GM21515 (cell line): Measurements from ENCODE around the gene ST6GALNAC5.
"Not testable (repeated sequence)": the region's sequence is repeated elsewhere in the genome, so short reads cannot be mapped to it uniquely, and the experiment has no call there.

Source experiments
- ATAC-seq: cut with Tn5 transposase; IDR thresholded peaks from one replicate; pipeline ENCODE4 v1.9.1; 2021; ENCODE audit not compliant: unreplicated experiment

ST6GALNAC5 gene

DNA sequence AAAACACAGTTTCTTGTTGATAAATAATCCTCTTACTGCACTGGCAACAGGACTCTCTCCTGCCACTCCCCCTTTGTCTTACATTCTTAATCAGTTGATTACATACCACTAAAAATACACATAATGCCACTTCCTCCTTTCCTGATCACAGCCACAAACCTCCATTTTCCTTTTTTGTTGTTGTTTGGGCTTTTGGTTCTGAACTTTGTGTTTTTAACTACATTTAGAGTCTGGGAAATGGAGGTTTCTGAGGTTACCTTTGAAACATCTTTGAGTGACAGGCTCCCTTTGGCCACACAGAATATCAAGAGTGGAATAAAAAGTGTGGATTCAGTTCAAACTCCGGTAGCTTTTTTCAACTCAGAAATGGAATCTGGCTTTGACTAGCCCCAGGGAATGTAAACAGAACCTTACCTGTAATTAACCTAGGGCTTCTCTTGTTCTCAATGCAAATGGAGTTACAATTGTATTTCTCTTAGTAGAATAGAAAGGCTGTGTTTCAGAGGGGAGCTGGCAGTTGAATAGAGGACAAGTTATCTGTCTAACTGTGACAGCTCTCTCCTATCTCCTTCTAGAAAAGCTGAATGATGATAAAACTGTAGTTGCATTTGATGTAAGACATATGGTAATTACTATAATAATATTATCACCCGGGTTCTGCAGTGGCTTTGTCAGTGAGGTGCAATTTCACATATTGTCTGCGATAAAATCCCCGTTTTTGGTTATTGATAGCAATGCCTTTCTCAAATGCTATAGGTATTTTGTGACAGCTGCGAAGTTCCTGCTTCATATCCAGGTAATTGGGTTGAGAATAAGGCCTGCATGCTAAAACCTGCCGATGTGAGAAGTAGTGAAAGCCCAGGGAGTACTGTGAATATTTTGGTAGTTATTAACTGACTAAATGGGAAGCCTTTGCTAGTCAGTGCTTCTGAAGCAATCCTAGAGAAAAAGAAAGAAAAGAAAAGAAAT lies 66.9 kb downstream of the ST6GALNAC5 start:
- ATAC-seq: no peak

DNA sequence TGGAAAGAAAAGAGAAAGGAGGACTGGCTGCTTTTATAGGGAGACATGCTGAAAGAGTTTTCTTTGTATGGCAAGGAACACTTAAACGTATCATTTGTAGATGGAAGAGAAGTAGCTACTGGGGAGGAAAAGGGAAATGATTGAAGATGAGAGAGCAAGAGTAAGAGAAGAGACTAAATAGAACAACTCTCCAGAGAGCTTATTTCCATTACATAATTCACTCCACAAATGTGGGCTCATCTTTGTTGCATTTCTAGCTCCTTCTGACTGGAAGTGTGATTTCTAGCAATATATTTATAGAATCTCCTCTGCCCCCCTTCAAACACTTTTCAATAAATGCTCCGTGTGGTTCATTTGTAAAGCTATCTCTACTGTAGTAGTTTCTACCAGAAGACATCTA lies 71.0 kb downstream of the ST6GALNAC5 start:
- ATAC-seq: no peak

DNA sequence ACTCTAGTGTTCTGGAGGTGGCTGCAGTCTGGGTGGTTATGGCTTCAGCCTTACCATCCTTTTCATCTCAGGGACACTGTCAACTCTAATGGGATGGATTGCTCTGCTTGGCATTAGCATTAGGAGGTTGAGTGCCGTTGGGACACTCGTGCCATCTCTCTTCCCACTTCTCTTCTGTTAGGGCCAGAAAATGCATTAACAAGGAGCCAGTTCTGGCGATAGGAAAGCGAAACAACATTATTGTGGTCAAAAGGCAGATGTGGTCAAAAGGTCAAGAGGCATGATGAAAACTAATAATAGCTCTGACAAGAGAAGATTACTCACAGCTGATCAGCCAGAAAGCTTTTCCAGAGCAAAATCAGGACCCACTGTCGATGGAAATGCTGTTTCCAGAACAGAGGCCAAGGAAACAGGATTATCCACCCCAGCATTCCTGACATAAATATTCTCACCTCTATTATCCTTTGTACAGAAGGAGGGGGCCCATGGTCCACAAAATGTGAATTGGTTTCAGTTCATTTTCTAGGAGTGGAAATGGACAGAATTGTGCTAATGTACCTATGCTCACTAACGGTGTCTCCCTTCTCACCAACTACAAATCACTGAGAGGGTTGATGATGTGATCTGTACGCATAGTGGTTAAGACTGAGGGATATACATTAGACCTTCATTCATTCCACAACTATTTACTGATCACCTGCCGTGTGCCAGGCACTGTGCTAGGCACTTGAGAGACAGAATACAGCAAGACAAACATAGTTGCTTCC lies 72.0 kb downstream of the ST6GALNAC5 start:
- ATAC-seq: peak; percentile 75

DNA sequence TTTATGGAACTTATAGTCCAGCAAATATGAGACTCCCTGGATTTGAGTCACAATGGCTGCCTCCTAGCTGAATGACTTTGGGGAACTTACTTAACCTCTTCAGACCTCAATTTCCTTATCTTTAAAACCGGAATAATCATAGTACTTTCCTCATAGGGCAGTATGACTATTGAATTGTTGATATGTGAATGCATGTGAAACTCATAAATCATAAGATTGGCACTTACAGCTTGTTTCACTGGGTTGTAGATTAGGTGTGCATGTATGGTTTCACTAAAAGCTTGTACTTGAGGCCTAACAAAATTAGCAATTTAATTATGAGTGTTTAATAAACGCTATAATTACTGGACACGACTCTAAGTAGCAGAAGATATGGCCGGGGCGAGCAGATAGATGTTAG lies 72.5 kb downstream of the ST6GALNAC5 start:
- no peak for ATAC-seq

DNA sequence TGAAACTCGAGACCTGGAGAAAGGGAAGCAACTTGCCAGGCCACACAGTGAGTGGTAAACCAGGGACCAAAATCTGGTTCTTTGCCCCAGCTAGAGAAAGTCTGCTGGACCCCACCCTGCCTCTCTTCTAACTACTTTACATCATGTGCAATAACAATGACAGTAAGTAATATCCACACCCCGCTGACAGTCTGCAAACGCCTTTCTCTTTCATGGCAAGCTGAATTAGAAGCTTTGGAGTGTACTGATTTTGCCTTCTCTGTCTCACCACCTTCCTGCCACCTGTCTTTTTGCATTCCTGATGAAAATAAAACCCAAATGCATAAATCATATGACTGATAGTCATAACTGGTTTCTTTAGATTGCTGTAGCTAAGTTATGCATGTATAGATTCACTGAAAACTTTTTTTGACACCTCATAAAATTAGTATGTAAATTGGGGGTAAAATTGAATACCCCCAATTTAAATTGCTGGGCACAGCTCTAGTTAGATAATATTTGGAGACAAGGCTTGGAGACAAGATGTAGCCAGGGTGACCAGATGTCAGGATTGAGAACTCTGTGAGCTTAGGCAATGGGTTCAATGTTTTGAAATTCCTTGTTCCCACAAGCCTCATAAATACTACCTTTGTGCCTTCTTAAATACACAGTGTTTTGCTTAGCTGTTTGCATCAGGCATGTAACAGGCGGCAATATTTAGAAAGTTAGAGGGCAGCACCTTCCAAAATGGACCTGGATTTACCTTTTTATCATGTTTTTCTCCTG lies 73.5 kb downstream of the ST6GALNAC5 start:
- ATAC-seq: no peak

DNA sequence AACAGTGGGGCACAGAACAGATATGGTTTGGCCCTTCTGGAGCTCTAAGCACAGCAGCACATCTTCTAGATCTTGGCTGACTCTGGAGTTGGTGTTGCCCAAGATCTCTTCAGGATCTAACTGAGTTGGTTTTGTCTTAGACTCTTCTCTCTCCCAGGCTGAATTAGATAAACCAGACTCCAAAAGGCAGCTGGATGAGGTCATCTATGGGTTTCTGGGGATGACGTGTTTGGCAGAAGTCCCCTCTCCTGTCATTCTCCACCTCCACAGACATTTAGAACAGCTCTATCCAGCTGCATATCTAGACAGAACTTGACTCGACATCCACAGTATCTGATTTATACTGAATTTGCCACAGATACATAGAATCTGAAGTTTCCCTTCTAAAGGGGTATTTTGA lies 75.3 kb downstream of the ST6GALNAC5 start:
- no peak for ATAC-seq

DNA sequence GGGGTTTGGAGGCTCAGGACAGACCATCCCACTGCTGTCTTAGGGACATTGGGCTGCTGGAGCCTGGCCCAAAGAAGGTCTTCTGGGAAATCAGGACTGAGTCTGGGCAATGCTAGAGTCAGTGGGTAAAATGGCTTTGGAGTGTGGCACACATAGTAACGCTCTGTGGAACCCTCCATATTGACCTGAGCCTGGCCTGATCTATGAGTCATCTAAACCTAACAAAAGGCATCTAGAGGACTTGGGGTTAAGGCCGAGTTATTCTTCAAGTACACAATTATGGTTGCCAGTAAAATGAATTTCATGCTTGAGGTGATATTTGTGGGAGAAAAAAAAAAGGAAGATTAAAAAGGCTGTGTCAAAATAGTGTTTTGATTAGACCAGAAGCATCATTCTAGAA lies 77.7 kb downstream of the ST6GALNAC5 start:
- no peak for ATAC-seq

DNA sequence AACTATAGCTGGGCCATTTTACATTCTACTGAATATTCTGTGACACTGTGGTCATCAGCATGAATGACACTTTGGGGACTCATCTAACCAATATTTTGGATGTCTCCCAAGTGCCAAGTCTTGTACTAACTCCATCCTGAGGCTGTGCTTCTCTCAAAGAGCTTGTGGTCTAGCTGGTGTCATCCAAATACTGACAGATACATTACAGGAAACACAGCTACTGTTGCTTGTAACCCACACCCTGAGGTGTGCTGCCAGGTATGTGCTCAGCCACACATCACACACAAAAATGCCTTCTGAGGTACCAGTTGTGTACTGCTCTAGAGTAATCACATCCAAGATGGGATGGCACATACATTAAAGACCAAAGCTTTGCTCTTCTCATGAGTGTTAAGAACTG lies 81.6 kb downstream of the ST6GALNAC5 start:
- ATAC-seq: no peak

DNA sequence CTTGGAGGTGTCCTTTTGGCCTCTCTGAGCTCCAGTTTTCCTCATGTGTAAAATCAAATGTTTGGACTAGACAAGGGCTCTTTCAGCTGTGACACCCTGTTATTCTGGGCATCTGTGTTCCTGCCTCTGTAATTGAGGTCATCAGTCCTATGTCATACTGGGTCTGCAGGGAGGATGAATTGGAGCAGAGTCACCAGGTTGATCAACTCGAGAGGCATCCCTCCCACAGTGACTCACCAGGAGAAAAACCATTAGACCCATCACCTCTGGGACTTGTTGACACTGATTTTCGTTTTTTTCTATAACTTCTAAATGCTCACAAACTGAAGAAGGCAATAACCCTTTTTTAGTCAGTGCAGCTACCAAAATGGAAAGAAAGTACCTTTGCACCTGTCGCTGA lies 82.2 kb downstream of the ST6GALNAC5 start:
- ATAC-seq: no peak

DNA sequence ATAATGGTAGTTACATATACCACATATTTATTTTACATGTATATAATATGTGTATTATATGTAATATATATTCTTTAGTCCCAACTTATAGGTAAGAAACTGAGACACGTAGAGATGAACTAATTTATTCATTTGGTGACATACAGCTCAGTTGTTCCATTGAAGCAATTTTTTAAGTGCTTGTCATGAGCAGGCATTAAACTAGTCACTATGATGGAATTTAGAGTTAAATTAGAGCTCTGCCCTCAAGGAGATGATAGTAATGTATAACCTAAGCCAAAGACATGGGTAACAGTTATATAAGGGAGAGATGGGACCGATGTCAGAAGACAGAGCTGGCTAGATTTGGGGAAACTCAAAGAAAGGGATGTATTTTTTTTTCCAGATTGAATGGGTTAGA lies 83.0 kb downstream of the ST6GALNAC5 start:
- no peak for ATAC-seq

DNA sequence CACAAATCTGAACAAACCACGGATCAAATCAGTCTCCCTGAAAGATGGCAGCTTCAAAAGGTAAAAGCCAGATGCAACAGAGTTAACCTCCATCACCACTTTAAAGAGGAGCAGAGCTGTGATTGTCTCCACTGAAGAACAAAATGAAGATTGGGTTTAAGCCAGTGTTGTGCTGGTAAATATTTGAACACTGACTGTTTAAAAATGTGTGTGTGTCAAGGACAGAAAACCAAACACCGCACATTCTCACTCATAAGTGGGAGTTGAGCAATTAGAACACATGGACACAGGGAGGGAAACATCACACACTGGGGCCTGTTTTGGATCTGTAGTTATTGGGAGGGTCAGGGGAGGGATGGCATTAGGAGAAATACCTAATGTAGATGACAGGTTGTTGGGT lies 83.9 kb downstream of the ST6GALNAC5 start:
- ATAC-seq: no peak

DNA sequence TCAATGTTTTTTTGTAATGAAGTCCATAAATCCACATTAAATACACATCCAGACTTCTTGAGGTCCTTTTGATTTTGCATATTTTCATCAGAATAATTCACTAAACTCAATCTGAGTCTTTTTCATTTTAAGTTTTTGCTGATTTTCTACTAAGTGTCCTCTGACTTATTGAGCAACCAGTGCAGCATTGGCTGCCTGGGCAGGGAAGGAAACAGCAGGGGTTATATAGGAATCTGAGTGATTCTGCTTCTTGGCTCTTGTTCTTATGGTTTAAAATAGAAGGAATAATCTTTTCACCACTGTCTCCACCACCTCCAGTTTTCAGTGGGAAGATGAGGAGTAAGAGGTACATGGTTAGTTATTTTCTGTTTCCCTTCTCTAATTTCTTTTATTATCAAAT lies 88.4 kb downstream of the ST6GALNAC5 start:
- ATAC-seq: no peak

DNA sequence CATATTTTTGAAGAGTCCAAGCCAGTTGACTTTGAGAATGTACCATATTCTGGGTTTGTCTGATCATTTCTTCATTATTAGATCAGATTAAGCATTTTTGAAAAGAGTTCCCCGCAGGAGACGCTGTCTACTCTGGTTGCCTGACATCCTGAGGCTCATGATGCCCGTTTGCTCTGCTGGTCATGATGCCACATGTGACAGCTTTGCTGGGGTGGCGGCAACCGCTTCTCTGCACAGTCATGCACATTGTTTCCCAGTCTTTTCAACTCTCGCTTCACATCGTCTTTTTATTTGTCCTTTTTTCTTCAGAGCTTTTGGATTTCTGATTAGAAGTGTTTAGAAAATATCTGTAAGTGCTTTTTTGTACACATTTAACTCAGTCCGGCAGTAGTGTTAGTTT lies 90.7 kb downstream of the ST6GALNAC5 start:
- no peak for ATAC-seq

DNA sequence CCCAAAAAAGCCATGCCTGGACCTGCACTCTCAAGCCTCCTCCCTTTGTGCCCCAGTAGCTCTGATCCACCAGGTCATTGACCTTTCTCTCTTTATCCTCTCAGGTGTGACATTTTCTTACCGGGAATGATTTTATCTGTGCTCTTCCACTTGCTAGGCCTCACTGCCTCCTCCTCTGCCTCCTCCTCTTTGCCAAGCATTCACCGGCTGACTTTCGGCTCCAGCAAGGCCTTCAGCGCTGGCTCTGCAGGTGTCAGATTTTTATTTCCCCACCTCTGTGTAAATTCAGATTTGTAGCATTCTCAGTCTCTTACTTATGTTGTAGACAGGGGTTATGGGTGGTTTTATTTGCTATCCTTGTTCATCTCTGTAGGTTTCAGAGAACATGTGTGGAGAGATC lies 91.5 kb downstream of the ST6GALNAC5 start:
- no peak for ATAC-seq

DNA sequence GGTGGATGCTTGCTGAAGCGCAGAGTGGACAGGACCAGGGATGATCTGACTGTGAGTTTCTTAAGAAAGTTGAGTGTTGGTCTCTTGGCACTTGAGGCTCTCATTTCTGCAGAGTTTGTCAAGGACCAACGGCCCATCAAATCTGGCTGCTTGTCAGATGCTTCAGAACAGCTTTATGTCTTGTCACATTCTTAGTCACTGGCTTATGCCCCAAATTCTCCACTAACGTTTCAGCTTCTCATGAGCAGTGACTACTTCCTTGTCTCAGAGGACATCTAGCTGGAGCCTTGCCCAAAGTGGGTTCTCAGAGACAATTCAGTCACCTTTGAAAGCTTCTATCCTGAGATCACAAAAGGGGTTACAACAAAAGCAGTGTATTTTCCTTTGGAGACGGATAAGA lies 92.3 kb downstream of the ST6GALNAC5 start:
- ATAC-seq: no peak

DNA sequence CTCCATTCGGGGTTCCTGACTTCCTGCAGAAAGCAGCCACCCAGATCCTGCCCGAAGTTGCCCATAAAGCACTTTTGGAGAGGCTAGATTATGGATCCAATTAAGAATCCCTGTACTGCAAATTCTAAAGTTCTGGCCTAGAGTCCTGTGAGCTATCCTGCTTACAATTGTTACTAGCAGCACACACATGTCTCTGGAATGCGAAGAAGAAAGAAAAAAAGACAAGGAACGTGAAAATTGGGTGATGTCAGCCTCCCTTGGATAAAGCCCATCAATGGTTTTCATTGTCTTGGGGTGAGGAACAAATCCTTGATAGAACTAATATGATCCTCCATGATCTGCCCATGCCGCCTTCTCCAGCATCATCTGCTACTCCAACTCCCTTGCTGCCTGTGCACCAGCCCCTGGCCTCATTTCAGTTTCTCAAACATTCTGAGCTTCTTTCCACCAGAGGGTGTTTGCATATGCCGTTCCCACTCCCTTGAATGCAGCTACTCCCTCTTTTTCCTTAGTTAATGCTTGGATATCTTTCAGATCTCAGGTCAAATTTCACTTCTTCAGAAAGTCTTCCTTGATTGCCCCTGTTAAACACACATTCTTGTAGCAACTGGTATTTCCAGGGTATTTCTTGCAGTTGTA lies 94.0 kb downstream of the ST6GALNAC5 start:
- no peak for ATAC-seq

DNA sequence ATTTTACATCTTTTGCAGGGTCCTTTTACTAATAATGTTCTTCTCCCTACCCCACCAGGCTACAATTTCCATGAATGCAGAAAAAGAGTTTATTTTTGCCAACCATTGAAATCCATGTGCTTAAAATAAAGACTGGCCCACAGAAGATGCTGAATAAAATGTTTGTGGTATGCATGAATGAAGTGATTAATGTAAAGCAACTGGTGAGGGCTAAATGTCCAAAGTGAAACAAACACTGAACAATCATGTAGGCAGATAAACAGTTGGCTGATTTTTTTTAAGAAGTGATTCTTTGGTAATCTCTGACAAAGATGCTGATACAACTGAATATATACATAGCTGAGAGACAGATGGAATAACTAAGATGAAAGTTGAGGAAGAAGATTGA lies 94.5 kb downstream of the ST6GALNAC5 start:
- no peak for ATAC-seq

DNA sequence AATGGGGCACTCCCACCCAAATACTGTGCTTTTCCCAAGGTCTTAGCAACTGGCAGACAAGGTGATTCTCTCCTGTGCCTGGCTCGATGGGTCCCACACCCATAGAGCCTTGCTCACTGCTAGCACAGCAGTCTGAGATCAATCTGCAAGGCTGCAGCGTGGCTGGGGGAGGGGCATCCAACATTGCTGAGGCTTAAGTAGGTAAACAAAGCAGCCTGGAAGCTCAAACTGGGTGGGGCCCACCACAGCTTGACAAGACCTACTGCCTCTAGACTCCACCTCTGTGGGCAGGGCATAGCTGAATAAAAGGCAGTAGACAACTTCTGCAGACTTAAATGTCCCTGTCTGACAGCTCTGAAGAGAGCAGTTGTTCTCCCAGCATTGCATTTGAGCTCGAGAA lies 114.0 kb downstream of the ST6GALNAC5 start:
- ATAC-seq: not testable (repeated sequence)

DNA sequence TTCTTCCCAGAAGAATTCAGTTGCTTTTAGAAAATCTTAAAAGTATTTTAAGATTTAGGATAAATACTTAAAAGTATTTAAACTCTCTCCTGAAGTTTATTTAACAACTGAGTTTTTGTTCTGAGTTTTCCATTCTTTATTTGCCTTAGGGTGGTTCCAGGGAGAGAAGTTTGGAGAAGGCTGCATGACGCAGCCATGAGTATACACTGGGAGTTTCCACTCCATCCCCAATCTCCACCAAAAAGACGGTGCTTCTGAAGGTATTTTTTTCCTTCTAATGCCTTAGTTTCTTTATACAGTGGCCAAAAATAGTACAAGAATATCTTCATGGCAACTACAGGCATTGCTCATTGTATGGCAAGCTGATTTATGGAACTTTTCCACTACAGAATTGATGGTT lies 122.7 kb downstream of the ST6GALNAC5 start:
- no peak for ATAC-seq

DNA sequence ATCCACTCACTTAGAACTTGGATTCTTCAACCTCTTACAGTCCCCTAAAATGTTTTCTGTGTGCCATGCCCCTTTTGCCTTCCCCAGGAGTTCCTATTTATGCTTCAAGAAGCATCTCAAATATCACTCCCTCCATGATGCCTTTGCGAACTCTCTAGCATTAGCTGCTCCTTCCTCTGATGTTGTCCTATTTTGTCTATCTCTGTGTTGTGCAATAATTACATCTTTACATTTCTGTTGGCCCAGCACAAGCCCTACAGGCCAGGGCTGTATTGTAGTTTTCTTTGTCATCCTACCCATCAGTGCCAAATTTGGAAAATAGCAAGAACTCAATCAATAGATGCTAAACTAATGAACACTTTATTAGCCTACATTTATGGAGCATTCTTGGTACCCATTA lies 125.8 kb downstream of the ST6GALNAC5 start:
- no peak for ATAC-seq
